Endothelial cell of umbilical vein (primary cell): ENCODE measurements around the gene FBXL3. TPM values are rescaled to one million over a fixed set of nuclear protein-coding genes. Genes with fewer than 3 reads are reported as not detected.
A peak's percentile ranks its signal among the peaks of the same experiment; 100 is the strongest.

Source experiments
- BruUV-seq: library from RNA; stranded (reverse); fragments of 400-500 nt; replicated peaks from 2 replicates; lab custom pipeline; 2021; lab: Mats Ljungman, UMichigan
- CTCF ChIA-PET: fragments of 300-600, 350-600 bp; sonication (Branson Sonifier 250); formaldehyde crosslinking; loops from one replicate; lab custom pipeline; 2021; ENCODE audit warnings: antibody characterized with exemption, inconsistent platforms; lab: Charles Lee
- POLR2A ChIA-PET: fragments of 300-600, 350-600 bp; sonication (Branson Sonifier 250); formaldehyde crosslinking; loops from one replicate; lab custom pipeline; 2021; ENCODE audit warnings: antibody characterized with exemption, inconsistent platforms; lab: Charles Lee
- DNase-seq: peaks from one replicate; pipeline ENCODE4 v3.0.0-alpha.2; 2011; ENCODE audit warnings: low read depth, low spot score
- FAIRE-seq: peaks from 2 replicates; lab custom pipeline; 2011; peaks lifted over from hg19 to GRCh38; lab: Jason Lieb, UNC
- H2AFZ ChIP-seq: 2 replicates; pipeline ENCODE4 v1.6.0; 2012; ENCODE audit warnings: low read depth, low read length, control low read depth, inconsistent platforms
- H3K27ac ChIP-seq: 2 replicates; pipeline ENCODE4 v1.5.1; 2011; ENCODE audit warnings: low read depth, mild to moderate bottlenecking, control low read depth, low read length, moderate library complexity; ENCODE audit not compliant: insufficient read depth
- H3K27me3 ChIP-seq, 2 experiments: 2 replicates each; pipeline versions ENCODE4 v1.6.0 to v1.6.1; 2011; ENCODE audit warnings: low read length in 2 of 2, mixed read lengths in 1 of 2; ENCODE audit not compliant: control insufficient read depth in 2 of 2, insufficient read depth in 2 of 2
- H3K36me3 ChIP-seq, 2 experiments: 2 replicates in 1 of 2; 3 replicates in 1 of 2; pipeline ENCODE4 v1.5.1; 2011; ENCODE audit warnings: low read length in 2 of 2, mild to moderate bottlenecking in 1 of 2, moderate library complexity in 1 of 2; ENCODE audit not compliant: control insufficient read depth in 2 of 2, insufficient read depth in 2 of 2; ENCODE audit errors: extremely low read depth in 1 of 2
- H3K4me1 ChIP-seq: 3 replicates; pipeline ENCODE4 v1.5.1; 2011; ENCODE audit warnings: mild to moderate bottlenecking, low read length; ENCODE audit not compliant: control insufficient read depth, insufficient read depth; ENCODE audit errors: extremely low read depth
- H3K4me2 ChIP-seq: 2 replicates; pipeline ENCODE4 v1.6.1; 2011; ENCODE audit warnings: low read length, control low read depth, mixed read lengths; ENCODE audit not compliant: insufficient read depth
- H3K4me3 ChIP-seq, 3 experiments: fragments of 200-600 bp in 1 of 3; sonication (generic), shearing (Covaris generic) in 1 of 3; replicated peaks in 1 of 3; 2 replicates each; pipeline ENCODE4 v1.5.1; 2011 to 2016; ENCODE audit warnings: control low read depth in 3 of 3, low read length in 3 of 3, mild to moderate bottlenecking in 2 of 3, inconsistent platforms in 1 of 3, low read depth in 1 of 3, moderate library complexity in 1 of 3; ENCODE audit not compliant: insufficient read depth in 1 of 3
- H3K79me2 ChIP-seq: 2 replicates; pipeline ENCODE4 v1.6.0; 2012; ENCODE audit warnings: low read length, inconsistent platforms; ENCODE audit not compliant: control insufficient read depth, insufficient read depth
- H3K9ac ChIP-seq: replicated peaks from 2 replicates; pipeline ENCODE3; 2011; ENCODE audit warnings: low read length, control low read depth; ENCODE audit not compliant: insufficient read depth; ENCODE audit errors: extremely low read depth
- H3K9me1 ChIP-seq: replicated peaks from 3 replicates; pipeline ENCODE4 v1.6.0; 2011; ENCODE audit warnings: mild to moderate bottlenecking, low read length; ENCODE audit not compliant: control insufficient read depth, insufficient read depth; ENCODE audit errors: extremely low read depth
- H3K9me3 ChIP-seq: replicated peaks from 2 replicates; pipeline ENCODE4 v1.5.1; 2012; ENCODE audit warnings: low read length, inconsistent platforms; ENCODE audit not compliant: control insufficient read depth, insufficient read depth
- H4K20me1 ChIP-seq: replicated peaks from 2 replicates; pipeline ENCODE3; 2011; ENCODE audit warnings: mild to moderate bottlenecking, low read length; ENCODE audit not compliant: control insufficient read depth, insufficient read depth; ENCODE audit errors: extremely low read depth
- EZH2 ChIP-seq: IDR thresholded peaks from 2 replicates; pipeline ENCODE4 v1.6.1; 2012; ENCODE audit warnings: borderline replicate concordance, low read depth, mild to moderate bottlenecking, moderate library complexity, low read length, inconsistent platforms; ENCODE audit not compliant: severe bottlenecking
- FOS ChIP-seq: IDR thresholded peaks from 2 replicates; pipeline ENCODE4 v1.6.1; 2011; ENCODE audit warnings: mild to moderate bottlenecking, low read length, moderate library complexity, borderline replicate concordance; ENCODE audit not compliant: insufficient read depth
- GATA2 ChIP-seq: IDR thresholded peaks from 2 replicates; pipeline ENCODE4 v1.7.0; 2011; ENCODE audit warnings: low read depth, mild to moderate bottlenecking, moderate library complexity, mixed read lengths, low read length; ENCODE audit not compliant: insufficient read length, insufficient read depth
- JUN ChIP-seq: IDR thresholded peaks from 2 replicates; pipeline ENCODE4 v1.6.1; 2011; ENCODE audit warnings: borderline replicate concordance, low read depth; ENCODE audit not compliant: insufficient read length, insufficient read depth
- MYC ChIP-seq: IDR thresholded peaks from one replicate; pipeline ENCODE4 v1.6.1; 2011; ENCODE audit warnings: mild to moderate bottlenecking, low read depth, low read length
- POLR2A ChIP-seq: IDR thresholded peaks from 2 replicates; pipeline ENCODE4 v1.6.1; 2012; ENCODE audit warnings: low read depth, mild to moderate bottlenecking, control low read depth, low read length
- POLR2AphosphoS5 ChIP-seq: IDR thresholded peaks from 2 replicates; pipeline ENCODE4 v1.6.1; 2012; ENCODE audit warnings: low read depth, mild to moderate bottlenecking, control low read depth, low read length, moderate library complexity; ENCODE audit not compliant: insufficient read depth
- dilution Hi-C: fragments of 300-500 bp; cut with MboI; formaldehyde crosslinking; loops from one replicate; pipeline ENCODE4 v1.15.0; 2019; ENCODE audit warnings: low sequenced_read_pairs; ENCODE audit not compliant: extremely low pct_ligation_motif_present
- intact Hi-C: fragments of 100-400 bp; cut with micrococcal nuclease; formaldehyde crosslinking; loops from one replicate; pipeline ENCODE4 v1.10.0; 2022
- polyA plus RNA-seq, 4 experiments: library from polyadenylated mRNA; depleted of rRNA in 3 of 4; stranded (reverse) in 3 of 4; unstranded in 1 of 4; fragments of >200 nt; gene quantifications; 2 replicates each; pipeline versions ENCODE4 v1.2.1 to v1.2.3, GENCODE V29; 2011 to 2012; ENCODE audit warnings: missing spikeins in 1 of 4
- total RNA-seq: library from RNA; stranded (reverse); gene quantifications from 2 replicates; pipeline ENCODE4 v1.2.3, GENCODE V29; 2021
- TF ChIP-seq, protein P1 (sequence below): IDR thresholded peaks from 2 replicates; pipeline ENCODE4 v1.6.1; 2011; ENCODE audit not compliant: insufficient read depth, insufficient read length
- TF ChIP-seq, protein P2 (sequence below), 2 donors: IDR thresholded peaks; 1 replicate in 1 of 2; 2 replicates in 1 of 2; pipeline ENCODE4 v1.5.1; 2011; ENCODE audit warnings: low read length in 2 of 2, mild to moderate bottlenecking in 2 of 2, moderate library complexity in 2 of 2, control low read depth in 1 of 2, inconsistent platforms in 1 of 2, low read depth in 1 of 2; ENCODE audit not compliant: insufficient read depth in 1 of 2; ENCODE audit errors: extremely low read depth in 1 of 2

FBXL3 gene
- total and polyA plus RNA-seq, 2 donors (not counting 3 experiments of a cell fraction or from before 2014, with no cell fraction given) = 13.0 to 37.8 TPM

DNA sequence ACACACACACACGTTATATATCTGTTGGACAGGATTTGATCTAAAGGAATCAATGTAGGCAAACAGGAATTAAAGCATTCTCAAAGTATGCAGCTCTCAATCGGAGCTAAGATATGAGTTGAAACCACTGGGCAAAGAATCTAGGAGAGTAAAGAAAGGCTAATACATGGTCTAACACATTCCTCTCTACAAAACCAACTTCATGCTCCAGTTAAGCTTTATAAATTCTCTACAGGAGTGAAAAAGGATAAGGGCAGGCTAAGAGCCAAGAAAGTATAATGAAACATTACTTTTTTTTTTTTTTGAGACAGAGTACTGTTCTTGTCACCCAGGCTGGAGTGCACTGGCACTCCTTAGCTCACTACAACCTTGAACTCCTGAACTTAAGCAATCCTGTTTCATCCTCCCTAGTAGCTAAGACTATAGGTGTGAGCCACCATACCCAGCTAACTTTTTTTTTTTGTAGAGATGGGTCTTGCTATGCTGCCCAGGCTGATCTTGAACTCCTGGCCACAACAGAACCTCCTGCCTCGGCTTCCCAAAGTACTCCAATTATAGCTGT, 10.6 kb downstream of the FBXL3 start:
- intact Hi-C loops (no loop called here), dilution Hi-C loops (no loop called here)
- FAIRE-seq = peak; percentile 21
- POLR2A ChIA-PET = no interaction called here
- no peaks in the 10 kb centered on the region for H3K4me1 ChIP-seq
- no peaks in the 10 kb centered on the region for H3K27me3 ChIP-seq
- no TSS peak for BruUV-seq
- H3K79me2 ChIP-seq = peaks cover 54% of the 10 kb centered on the region
- no peak overlapping the region for H3K4me2 ChIP-seq
- H3K9me3 ChIP-seq = no peaks in the 10 kb centered on the region
- H3K9me1 ChIP-seq = no peaks in the 10 kb centered on the region
- no peak overlapping the region for H3K9ac ChIP-seq
- H4K20me1 ChIP-seq = peaks cover 3% of the 10 kb centered on the region
- CTCF ChIA-PET = interaction anchor here (1.4 kb wide), 1 partner anchor 14 kb away, joined by 3 read pairs; no protein-coding TSS in a partner anchor
- no peak overlapping the region for H3K4me3 ChIP-seq
- no peak overlapping the region for H2AFZ ChIP-seq
- TF ChIP-seq, protein P1, sequence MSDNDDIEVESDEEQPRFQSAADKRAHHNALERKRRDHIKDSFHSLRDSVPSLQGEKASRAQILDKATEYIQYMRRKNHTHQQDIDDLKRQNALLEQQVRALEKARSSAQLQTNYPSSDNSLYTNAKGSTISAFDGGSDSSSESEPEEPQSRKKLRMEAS = no peak
- TF ChIP-seq, protein P2, sequence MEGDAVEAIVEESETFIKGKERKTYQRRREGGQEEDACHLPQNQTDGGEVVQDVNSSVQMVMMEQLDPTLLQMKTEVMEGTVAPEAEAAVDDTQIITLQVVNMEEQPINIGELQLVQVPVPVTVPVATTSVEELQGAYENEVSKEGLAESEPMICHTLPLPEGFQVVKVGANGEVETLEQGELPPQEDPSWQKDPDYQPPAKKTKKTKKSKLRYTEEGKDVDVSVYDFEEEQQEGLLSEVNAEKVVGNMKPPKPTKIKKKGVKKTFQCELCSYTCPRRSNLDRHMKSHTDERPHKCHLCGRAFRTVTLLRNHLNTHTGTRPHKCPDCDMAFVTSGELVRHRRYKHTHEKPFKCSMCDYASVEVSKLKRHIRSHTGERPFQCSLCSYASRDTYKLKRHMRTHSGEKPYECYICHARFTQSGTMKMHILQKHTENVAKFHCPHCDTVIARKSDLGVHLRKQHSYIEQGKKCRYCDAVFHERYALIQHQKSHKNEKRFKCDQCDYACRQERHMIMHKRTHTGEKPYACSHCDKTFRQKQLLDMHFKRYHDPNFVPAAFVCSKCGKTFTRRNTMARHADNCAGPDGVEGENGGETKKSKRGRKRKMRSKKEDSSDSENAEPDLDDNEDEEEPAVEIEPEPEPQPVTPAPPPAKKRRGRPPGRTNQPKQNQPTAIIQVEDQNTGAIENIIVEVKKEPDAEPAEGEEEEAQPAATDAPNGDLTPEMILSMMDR (IDR thresholded peaks at IDR 0.05; ENCODE audit: extremely low read depth in 1 of 2, insufficient read depth in 1 of 2, low read depth in 1 of 2, low read length in 2 of 2) = no peak
- TF ChIP-seq GATA2 (no peak), EZH2 (no peak), POLR2A (no peak), FOS (no peak), MYC (no peak), JUN (no peak), POLR2AphosphoS5 (no peak)
- no peak for DNase-seq
- peaks cover 13 to 29% of the 10 kb centered on the region in 2 experiments for H3K36me3 ChIP-seq
- H3K27ac ChIP-seq = no peak overlapping the region
